Psoas muscle (tissue), 8 donors: ENCODE measurements around the gene HERPUD2. TPM values are rescaled to one million over a fixed set of nuclear protein-coding genes. Genes with fewer than 3 reads are reported as not detected.
"Not testable (repeated sequence)": the region's sequence is repeated elsewhere in the genome, so short reads cannot be mapped to it uniquely, and the experiment has no call there.

Source experiments
- ATAC-seq, 4 donors: fragments of 200-7000 bp; cut with Tn5 transposase; one replicate each; pipeline ENCODE4 v1.9.1; 2020; ENCODE audit warnings: moderate library complexity in 3 of 4, mild to moderate bottlenecking in 2 of 4
- DNase-seq, 2 donors: peaks; one replicate each; pipeline ENCODE4 v3.0.0-alpha.2; 2020
- H3K27ac ChIP-seq: fragments of 200-600 bp; one replicate; pipeline ENCODE4 v1.8.0; 2022
- H3K27me3 ChIP-seq, 3 donors: fragments of 200-600 bp in 1 of 3; one replicate each; pipeline versions ENCODE4 v1.6.1 to v1.8.0; 2013 to 2022; ENCODE audit warnings: low read length in 2 of 3, mild to moderate bottlenecking in 2 of 3, moderate library complexity in 1 of 3; ENCODE audit not compliant: insufficient read depth in 3 of 3
- H3K36me3 ChIP-seq, 2 donors: fragments of 200-600 bp in 1 of 2; one replicate each; pipeline versions ENCODE4 v1.6.1 to v1.8.0; 2013 to 2022; ENCODE audit warnings: low read depth in 1 of 2, mild to moderate bottlenecking in 1 of 2, moderate library complexity in 1 of 2; ENCODE audit not compliant: insufficient read depth in 1 of 2
- H3K4me1 ChIP-seq: fragments of 200-600 bp; one replicate; pipeline ENCODE4 v1.8.0; 2022
- H3K4me3 ChIP-seq: fragments of 200-600 bp; one replicate; pipeline ENCODE4 v1.8.0; 2022; ENCODE audit warnings: mild to moderate bottlenecking
- H3K9me3 ChIP-seq: fragments of 200-600 bp; one replicate; pipeline ENCODE4 v1.8.0; 2022
- WGBS, 3 donors: extraction: QIAGEN DNeasy Blood & Tissue Kit; methylation state at CpG; one replicate each; pipeline versions ENCODE4 v1.1.6 to v1.1.7; 2013; 5-methylcytosine and 5-hydroxymethylcytosine counted together
- intact Hi-C, 2 donors: fragments of 100-400 bp; cut with DNase I; formaldehyde crosslinking; loops; one replicate each; pipeline versions ENCODE4 v1.11.0 to v1.14.2; 2022
- polyA plus RNA-seq, 3 donors: library from polyadenylated mRNA; stranded (reverse); fragments of 200-250 nt; gene quantifications; one replicate each; pipeline ENCODE4 v1.2.3, GENCODE V29; 2013
- total RNA-seq, 4 donors: library from RNA; stranded (reverse); fragmentation: NEBNext Ultra II Directional in 2 of 4; extraction: Animal tissue kit (Norgen Biotek cat#: 25700) in 2 of 4; gene quantifications; one replicate each; pipeline versions ENCODE4 v1.2.1 to v1.2.4, GENCODE V29; 2021 to 2023
- TF ChIP-seq, protein P1 (sequence below): fragments of 200-600 bp; IDR thresholded peaks from one replicate; pipeline ENCODE4 v1.8.0; 2022; ENCODE audit warnings: antibody characterized with exemption
- donor health status: healthy with polysubstance abuse.
- donor health status: DM: no; HTN: no; CAD: no; lungs with moderate emphysema.
- donor health status: Bipolar disorder and iron deficiency.
- donor health status: healthy.
- donor health status: DM: yes; HTN: yes; CAD: no.
- donor health status: DM: no; HTN: no; CAD: no.
- donor health status: DM: no; HTN: no; CAD: no.
- donor health status: DM: yes; HTN: yes; CAD: no.

HERPUD2 gene
- total and polyA plus RNA-seq, 7 donors: 7.9 to 21.5 (median 12.5) TPM

DNA sequence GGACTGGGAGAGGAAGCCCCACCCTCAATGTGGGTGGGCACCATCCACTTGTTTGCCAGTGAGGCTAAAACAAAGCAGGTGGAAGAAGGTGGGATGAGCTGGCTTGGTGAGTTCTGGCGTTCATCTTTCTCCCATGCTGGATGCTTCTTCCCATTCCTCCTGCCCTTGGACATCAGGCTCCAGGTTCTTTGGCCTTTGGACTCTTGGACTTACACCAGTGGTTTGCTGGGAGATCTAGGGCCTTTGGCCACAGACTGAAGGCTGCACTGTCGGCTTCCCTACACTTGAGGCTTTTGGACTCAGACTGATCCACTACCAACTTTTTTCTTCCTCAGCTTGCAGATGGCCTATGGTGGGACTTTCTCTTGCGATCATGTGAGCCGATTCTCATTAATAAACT lies 106.3 kb downstream of the HERPUD2 start:
- Histone ChIP-seq H3K9me3 (no peaks in the 10 kb centered on the region), H3K36me3 (no peaks in the 10 kb centered on the region), H3K27me3 (no peaks in the 10 kb centered on the region), H3K4me1 (no peaks in the 10 kb centered on the region), H3K27ac (no peak overlapping the region), H3K4me3 (no peak overlapping the region)
- WGBS, 3 donors: 73 to 85% (median 77%) methylated on average over 4 of the region's 4 CpGs
- TF ChIP-seq, protein P1, sequence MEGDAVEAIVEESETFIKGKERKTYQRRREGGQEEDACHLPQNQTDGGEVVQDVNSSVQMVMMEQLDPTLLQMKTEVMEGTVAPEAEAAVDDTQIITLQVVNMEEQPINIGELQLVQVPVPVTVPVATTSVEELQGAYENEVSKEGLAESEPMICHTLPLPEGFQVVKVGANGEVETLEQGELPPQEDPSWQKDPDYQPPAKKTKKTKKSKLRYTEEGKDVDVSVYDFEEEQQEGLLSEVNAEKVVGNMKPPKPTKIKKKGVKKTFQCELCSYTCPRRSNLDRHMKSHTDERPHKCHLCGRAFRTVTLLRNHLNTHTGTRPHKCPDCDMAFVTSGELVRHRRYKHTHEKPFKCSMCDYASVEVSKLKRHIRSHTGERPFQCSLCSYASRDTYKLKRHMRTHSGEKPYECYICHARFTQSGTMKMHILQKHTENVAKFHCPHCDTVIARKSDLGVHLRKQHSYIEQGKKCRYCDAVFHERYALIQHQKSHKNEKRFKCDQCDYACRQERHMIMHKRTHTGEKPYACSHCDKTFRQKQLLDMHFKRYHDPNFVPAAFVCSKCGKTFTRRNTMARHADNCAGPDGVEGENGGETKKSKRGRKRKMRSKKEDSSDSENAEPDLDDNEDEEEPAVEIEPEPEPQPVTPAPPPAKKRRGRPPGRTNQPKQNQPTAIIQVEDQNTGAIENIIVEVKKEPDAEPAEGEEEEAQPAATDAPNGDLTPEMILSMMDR: no peak
- intact Hi-C loops: no loop called here
- DNase-seq (no peak), ATAC-seq (no peak)

DNA sequence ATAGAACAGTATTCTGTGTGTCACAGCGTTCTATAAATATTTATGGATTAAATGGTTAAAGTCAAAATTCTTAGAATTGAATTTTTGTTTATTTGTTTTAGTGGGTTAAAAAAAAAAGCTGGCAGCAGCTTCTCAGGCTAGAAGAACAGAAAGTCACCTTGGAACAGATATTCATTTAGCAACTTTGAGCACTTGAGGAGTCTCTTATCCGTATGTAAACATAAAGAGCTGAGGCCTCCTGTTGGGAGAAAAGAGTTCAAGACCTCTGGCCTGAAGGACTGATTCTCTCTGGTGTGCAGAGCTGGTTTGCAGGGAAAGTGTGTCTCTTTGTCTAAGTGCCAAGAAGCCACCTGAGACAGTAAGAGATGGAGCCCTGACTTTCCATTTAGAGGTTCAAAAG lies 109.9 kb downstream of the HERPUD2 start:
- H3K9me3 ChIP-seq: no peaks in the 10 kb centered on the region
- H3K27me3 ChIP-seq: no peaks in the 10 kb centered on the region
- H3K36me3 ChIP-seq: no peaks in the 10 kb centered on the region
- no peak for ATAC-seq
- no peak overlapping the region for H3K27ac ChIP-seq
- H3K4me3 ChIP-seq: no peak overlapping the region
- DNase-seq: no peak
- WGBS, 3 donors: 71 to 84% (median 73%) methylated on average over 2 of the region's 2 CpGs
- intact Hi-C loops: no loop called here
- no peaks in the 10 kb centered on the region for H3K4me1 ChIP-seq
- TF ChIP-seq, protein P1: no peak

DNA sequence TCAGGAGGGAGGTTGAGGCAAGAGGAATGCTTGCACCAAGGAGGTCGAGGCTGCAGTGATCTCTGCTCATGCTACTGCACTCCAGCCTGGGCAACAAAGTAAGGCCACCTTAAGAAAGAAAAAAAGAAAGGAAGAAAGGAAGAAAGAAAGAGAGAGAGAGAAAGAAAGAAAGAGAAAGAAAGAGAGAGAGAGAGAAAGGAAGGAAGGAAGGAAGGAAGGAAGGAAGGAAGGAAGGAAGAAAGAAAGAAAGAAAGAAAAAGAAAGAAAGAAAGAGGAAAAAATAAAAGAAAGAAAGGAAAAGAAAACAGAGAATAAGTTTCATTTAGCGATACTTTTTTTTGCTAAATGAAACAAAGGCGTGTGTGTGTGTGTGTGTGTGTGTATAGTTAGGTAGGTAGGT lies 110.4 kb downstream of the HERPUD2 start:
- H3K4me3 ChIP-seq, H3K36me3 ChIP-seq, H3K9me3 ChIP-seq, H3K4me1 ChIP-seq, H3K27me3 ChIP-seq, intact Hi-C loops, ATAC-seq, H3K27ac ChIP-seq, DNase-seq: not testable (repeated sequence)
- 77 to 85% (median 79%) methylated on average over 3 of the region's 3 CpGs for WGBS, 3 donors

Other genes with a start within 250 kb of the HERPUD2 start
- 100 to 1,000 TPM; 106 to 142 (median 127) TPM for gene SEPTIN7, start 105.9 kb upstream of the HERPUD2 start, total RNA-seq
- gene SEPTIN7, start 105.9 kb upstream of the HERPUD2 start, polyA plus RNA-seq: 100 to 1,000 TPM; 120 to 136 (median 126) TPM